GM21737 (cell line): ENCODE measurements around the gene MTFR1L.

Experiments used
- ATAC-seq: cut with Tn5 transposase; IDR thresholded peaks from one replicate; pipeline ENCODE4 v1.9.1; 2021; ENCODE audit warnings: mild to moderate bottlenecking, moderate library complexity; ENCODE audit not compliant: unreplicated experiment

Gene MTFR1L

DNA sequence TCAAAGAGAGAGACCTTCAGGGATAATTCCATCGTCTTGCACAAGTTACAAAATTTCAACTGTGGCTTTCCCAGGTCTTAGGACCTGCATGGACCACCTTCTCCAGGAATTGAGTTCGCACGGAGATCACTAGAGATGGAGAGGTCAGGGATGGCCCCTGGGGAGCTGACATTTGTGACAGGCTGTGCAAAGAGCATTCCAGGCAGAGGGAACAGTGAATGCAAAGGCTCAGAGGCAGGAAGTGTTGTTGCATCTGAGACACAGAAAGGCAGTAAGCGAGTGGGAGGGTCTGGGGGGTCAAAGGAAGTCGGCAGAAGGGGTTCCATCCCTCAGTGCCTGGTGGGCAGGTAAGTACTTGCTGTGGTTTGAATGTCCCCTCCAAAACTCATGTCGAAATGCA lies 29.3 kb upstream of the MTFR1L start:
- no peak for ATAC-seq

DNA sequence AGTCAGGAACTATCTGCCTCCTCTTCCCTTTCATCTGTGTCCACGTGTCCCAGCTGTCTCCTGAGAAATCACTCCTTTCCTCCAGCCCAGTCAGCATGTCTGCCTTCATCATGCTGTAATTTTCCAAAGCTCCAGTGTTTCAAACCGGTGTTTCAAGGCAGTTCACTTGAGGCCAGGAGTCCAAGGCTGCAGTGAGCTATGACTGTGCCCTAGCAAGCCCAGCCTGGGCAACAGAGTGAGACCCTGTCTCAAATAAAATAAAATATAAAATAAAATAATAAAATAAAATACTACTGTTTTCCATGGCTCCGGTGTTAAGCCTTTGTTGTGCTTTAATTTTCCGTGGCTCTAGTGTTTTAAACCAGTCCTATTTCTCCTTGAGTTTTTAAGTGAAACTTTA lies 27.6 kb upstream of the MTFR1L start:
- ATAC-seq: no peak

DNA sequence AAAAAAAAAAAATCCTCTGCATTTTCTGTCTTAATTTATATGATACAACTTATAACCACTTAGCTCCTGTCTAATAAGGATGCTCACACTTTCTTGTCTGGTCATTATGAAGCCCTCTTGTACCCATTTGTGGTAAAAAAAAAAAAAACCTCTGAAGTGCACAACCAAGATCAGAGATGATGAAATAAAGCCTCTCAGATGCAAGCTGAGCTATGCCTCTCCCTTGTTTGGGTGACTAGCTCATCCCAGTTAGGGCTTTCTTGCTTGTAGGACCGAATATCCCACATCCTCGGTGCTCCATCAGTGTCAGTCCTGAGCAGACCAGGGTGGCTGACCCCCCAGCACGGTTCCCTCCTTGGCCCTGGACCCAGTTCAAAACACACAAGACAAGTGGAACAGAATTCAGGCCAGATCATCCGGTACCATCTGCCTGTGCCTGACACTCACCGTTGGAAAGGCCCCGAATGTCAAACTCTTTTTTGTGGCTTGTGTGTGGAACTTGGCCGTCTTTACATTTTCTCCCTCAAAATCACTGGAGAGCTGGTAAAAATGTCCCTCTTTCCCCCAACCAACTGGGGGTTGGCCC lies 26.1 kb upstream of the MTFR1L start:
- ATAC-seq: no peak

GRCh38 chr1:25794325-25794724 lies 25.4 kb upstream of the MTFR1L start:
- no peak for ATAC-seq

DNA sequence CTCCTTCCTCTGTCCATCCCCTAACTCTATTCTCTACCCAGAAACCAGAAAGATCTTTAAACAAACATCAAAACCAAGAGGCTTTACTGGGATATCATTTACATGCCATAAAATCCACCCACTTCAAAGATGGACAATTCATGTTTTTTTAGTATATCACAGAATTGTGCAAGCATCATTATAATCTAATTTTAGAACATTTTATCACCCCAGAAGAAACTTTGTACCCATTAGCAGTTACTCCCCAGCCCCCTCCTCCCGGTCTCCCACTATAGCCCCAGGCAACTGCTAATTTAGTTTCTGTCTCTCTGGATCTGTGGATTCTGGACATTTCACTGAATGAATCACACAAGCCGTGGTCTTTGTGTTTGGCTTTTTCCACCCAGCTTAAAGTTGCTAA lies 24.5 kb upstream of the MTFR1L start:
- ATAC-seq: no peak

DNA sequence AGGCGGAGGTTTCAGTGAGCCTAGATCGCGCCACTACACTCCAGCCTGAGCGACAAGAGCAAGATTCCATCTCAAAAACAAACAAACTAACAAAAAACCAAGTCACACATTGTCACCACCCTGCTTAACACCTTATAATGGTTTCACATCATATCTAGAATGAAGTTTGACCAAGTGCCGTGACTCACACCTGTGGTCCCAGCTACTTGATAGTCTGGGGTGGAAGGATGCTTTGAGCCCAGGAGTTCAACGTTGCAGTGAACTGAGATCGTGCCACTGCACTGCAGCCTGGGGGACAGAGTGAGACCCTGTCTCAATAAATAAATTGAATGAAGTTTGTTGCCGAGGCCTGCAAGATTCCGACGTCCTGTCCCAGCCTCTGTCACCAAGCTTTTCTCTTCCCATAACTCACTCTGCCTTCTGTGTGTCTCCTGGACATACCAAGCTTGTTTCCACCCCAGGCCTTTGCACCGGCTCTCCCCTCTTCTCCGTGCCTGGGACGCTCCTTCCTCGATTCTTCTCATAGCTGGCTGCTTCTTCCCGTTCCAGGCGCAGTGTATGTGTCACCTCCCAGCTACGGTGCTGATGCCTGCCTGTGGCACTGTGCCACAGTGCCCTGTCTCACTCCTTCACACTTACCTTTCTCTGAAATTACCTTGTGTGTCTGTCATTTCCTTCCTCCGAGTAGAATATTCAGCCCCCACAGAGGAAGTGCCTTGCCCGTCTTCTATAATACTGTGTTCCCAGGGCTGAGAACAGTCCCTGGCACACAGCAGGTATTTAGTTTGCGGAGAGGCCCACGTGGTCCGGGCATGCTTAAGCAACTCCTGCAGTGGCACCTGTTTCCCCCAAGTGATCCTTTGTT lies 23.6 kb upstream of the MTFR1L start:
- no peak for ATAC-seq

- ATAC-seq: no peak
Measured at GRCh38 chr1:25796811-25797458, 22.8 kb upstream of the MTFR1L start.

- no peak for ATAC-seq
Measured at GRCh38 chr1:25797939-25798338, 21.8 kb upstream of the MTFR1L start.

- ATAC-seq: no peak
Measured at GRCh38 chr1:25798666-25799351, 20.9 kb upstream of the MTFR1L start.

- ATAC-seq: no peak
Measured at GRCh38 chr1:25799352-25799934, 20.3 kb upstream of the MTFR1L start.

DNA sequence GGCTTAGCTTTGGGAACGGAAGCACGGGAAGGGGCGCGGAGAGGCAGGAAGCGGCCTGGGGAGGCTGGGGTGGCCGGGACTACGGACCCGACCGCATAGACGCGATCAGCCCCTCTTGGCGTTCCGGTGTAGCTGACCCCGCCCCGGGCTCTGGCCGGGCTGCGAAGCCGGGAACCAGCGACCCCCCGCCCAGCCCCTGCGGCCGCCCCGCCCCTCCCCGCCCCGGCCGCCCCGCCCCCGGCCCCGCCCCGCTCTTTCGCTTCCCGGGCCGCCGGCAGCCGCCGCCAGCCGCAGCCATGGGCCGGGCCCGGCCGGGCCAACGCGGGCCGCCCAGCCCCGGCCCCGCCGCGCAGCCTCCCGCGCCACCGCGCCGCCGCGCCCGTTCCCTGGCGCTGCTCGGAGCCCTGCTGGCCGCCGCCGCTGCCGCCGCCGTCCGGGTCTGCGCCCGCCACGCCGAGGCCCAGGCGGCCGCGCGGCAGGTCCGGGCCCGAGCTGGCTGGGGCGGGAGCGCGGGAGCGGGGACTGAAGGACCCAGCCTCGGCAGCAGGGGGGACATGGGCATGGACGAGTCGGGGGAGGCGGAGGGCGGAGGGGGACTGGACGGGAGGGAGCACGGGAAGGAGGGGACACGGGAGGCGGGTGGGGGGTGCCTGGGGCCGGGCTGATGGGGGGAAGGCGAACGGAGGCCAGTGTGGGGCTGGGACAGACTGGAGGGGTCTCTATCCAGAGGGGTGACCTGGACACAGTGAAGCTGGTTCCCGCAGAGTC lies 19.6 kb upstream of the MTFR1L start, which contains the start of gene SELENON:
TSS of gene SELENON (plus strand) at position 259 of the 768 bp plus-strand sequence. CDS start at position 297, 38 bp downstream.
- ATAC-seq: no peak

DNA sequence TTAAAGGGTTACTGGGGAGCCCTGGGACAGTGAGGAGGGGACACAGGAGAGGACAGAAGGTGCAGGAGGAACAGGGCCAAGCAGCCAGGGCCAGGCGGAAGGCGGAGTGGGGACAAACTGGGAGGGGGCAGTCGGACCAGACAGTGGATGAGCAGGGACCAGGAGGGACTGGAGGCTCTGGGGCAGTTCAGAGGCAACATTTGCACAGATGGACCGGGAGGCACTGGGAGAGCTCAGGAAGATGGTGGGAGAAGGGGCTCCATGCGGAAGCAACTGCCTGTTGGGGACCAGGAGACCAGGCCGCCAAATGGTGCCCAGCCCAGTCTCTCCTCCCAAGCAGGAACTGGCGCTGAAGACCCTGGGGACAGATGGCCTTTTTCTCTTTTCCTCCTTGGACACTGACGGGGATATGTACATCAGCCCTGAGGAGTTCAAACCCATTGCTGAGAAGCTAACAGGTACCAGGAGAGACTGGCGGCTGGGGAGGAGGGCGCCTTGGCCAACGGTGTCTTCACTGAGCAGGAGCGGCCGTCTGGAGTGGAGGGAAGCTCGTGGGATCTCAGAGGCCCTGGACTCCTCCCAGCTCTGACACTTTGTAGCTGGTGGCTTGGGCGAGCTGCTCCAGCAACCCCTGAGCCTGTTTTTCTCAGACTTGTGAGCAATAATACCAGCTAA lies 18.9 kb upstream of the MTFR1L start:
- no peak for ATAC-seq

GRCh38 chr1:25802915-25803314 lies 16.8 kb upstream of the MTFR1L start:
- ATAC-seq: no peak

DNA sequence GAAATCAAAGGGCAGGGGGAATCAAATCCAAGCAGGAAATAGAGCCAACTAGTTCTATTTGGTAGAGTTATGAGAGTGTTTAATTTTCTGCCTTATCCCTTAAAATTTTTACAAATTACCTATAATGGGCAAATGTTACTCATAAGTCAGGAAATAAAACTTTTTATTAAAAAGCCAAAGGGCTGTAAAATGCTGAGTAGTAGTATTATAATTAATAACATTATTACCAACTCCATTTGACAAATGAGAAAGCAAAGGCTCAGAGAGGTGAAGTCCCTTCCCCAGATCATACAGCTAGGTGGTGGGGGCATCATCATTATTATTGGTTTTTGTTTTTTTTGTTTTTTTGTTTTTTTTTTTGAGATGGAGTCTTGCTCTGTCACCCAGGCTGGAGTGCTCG lies 16.4 kb upstream of the MTFR1L start:
- ATAC-seq: no peak

- ATAC-seq: no peak
Measured at GRCh38 chr1:25804244-25804963, 15.3 kb upstream of the MTFR1L start.

DNA sequence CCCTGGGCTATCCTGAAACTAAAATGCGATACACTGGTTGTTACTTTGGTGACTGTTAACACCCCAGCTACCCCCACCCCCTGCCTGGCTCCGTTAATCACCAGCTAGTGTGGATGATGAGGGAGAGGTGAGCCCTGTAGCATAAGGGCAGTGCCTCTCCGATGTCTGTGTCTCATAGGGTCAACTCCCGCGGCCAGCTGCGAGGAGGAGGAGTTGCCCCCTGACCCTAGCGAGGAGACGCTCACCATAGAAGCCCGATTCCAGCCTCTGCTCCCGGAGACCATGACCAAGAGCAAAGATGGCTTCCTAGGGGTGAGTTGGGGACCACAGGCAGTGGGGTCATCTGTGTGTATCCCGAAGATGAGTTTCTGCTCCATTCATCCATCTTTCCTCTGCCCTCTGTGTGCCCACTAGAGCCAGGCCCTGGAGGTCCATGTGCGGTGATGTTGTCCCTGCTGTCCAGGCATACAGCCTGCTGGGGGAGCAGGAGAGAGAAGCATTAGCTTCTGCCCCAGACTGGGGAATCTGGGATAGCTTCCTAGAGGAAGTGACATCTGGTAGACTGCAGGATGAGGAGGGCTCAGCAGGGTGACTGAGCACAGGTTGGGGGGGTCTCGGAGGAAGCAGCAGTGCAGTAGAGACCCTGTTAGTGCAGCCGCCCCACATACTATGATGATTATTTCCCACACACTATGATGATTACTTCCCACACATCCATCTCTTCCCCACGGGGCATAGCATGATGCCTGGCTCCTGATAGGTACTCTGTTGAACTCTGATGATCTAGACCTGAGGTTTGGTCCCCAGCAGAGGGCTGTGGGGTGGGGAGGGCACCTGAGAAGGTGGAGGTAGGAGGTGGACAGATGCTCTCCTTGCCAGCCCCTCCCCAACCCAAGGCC lies 14.5 kb upstream of the MTFR1L start:
- ATAC-seq: no peak

GRCh38 chr1:25805863-25806225 lies 13.9 kb upstream of the MTFR1L start:
- ATAC-seq: no peak

DNA sequence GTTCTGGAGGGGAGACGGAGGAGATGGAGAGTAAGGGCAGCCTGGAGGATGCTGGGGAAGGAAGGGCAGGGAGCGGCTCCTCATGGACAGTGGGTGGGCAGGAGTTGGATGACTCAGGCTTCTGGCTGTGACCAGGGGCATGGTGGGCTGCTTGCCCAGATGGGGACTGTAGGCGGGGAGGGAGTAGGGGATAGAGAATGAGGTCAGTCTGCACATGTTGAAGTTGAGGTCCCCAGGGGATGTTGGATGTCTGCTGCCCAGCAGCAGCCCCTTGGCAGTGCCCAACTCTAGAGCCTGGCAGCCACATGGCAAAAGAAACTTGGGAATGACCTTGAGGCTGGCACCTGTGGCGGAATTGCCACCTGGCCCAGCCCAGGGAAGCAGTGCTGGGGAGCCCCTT lies 13.3 kb upstream of the MTFR1L start:
- no peak for ATAC-seq
